HCT116 (cell line): ENCODE results near the gene ARMC6. TPM values are rescaled to one million over a fixed set of nuclear protein-coding genes. Genes with fewer than 3 reads are reported as not detected.

Experiments
- ATAC-seq: fragments of 200-7000 bp; cut with Tn5 transposase; 2 replicates; pipeline ENCODE4 v1.9.1; 2020; ENCODE audit warnings: mild to moderate bottlenecking, moderate library complexity
- BruUV-seq: library from RNA; stranded (reverse); fragments of 400-500 nt; replicated peaks from 2 replicates; lab custom pipeline; 2021; lab: Mats Ljungman, UMichigan
- CTCF ChIA-PET: fragments of 300-600 bp; sonication (Branson Sonifier 250); formaldehyde crosslinking; loops from one replicate; lab custom pipeline; 2021; ENCODE audit warnings: antibody characterized with exemption; lab: Charles Lee
- POLR2A ChIA-PET: fragments of 300-600, 350-600 bp; sonication (Branson Sonifier 250); formaldehyde crosslinking; loops from one replicate; lab custom pipeline; 2021; ENCODE audit warnings: antibody characterized with exemption; lab: Charles Lee
- RAD21 ChIA-PET, 2 experiments: fragments of 300-600 bp; sonication (Branson Sonifier 250); formaldehyde crosslinking; loops; one replicate each; lab custom pipeline; 2023; ENCODE audit warnings: low total read pairs in 2 of 2; ENCODE audit not compliant: uncharacterized antibody in 2 of 2, unreplicated experiment in 2 of 2, low non-redundant PET in 1 of 2; lab: Charles Lee
- DNase-seq: peaks from one replicate; pipeline ENCODE4 v3.0.0-alpha.2; 2010; ENCODE audit warnings: low read depth, low spot score
- H2AFZ ChIP-seq: fragments of 200-600 bp; shearing (Covaris generic), sonication (generic); 2 replicates; pipeline ENCODE4 v1.6.1; 2017; ENCODE audit warnings: low read depth, mixed run types, mixed read lengths, antibody characterized with exemption, low read length; ENCODE audit not compliant: poor library complexity, severe bottlenecking
- H3K27ac ChIP-seq: 2 replicates; pipeline ENCODE4 v1.5.1; 2012; ENCODE audit warnings: low read depth, low read length
- H3K27me3 ChIP-seq: fragments of 200-600 bp; sonication (generic); 2 replicates; pipeline ENCODE4 v1.6.1; 2016; ENCODE audit warnings: mixed run types, low read length, mixed read lengths; ENCODE audit not compliant: insufficient read depth
- H3K36me3 ChIP-seq, 2 experiments: fragments of 200-500 bp in 1 of 2; fragments of 200-600 bp in 1 of 2; sonication (Bioruptor generic) in 1 of 2; sonication (generic) in 1 of 2; 2 replicates each; pipeline versions ENCODE4 v1.5.1 to v1.6.1; 2014 to 2016; ENCODE audit warnings: low read length in 2 of 2, inconsistent platforms in 1 of 2, mixed read lengths in 1 of 2, mixed run types in 1 of 2; ENCODE audit not compliant: insufficient read depth in 2 of 2, control insufficient read depth in 1 of 2
- H3K4me1 ChIP-seq, 2 experiments: fragments of 200-600 bp in 1 of 2; sonication (generic) in 1 of 2; 2 replicates each; pipeline versions ENCODE4 v1.5.1 to v1.6.1; 2012 to 2017; ENCODE audit warnings: low read length in 2 of 2, inconsistent platforms in 1 of 2, mild to moderate bottlenecking in 1 of 2, mixed read lengths in 1 of 2, mixed run types in 1 of 2, moderate library complexity in 1 of 2; ENCODE audit not compliant: insufficient read depth in 2 of 2, control insufficient read depth in 1 of 2
- H3K4me2 ChIP-seq: fragments of 200-600 bp; sonication (generic); 2 replicates; pipeline ENCODE4 v1.6.1; 2017; ENCODE audit warnings: mixed run types, low read length, mixed read lengths
- H3K4me3 ChIP-seq, 2 experiments: fragments of 200-600 bp in 1 of 2; sonication (generic) in 1 of 2; replicated peaks in 1 of 2; 2 replicates each; pipeline ENCODE4 v1.5.1; 2011 to 2016; ENCODE audit warnings: low read length in 2 of 2, control low read depth in 1 of 2, low read depth in 1 of 2, mild to moderate bottlenecking in 1 of 2, mixed read lengths in 1 of 2, mixed run types in 1 of 2
- H3K79me2 ChIP-seq: fragments of 200-600 bp; sonication (generic); 2 replicates; pipeline ENCODE4 v1.6.1; 2017; ENCODE audit warnings: mild to moderate bottlenecking, mixed run types, low read length, moderate library complexity, mixed read lengths; ENCODE audit not compliant: insufficient read depth
- H3K9ac ChIP-seq: fragments of 200-600 bp; sonication (generic); 2 replicates; pipeline ENCODE4 v1.6.1; 2016; ENCODE audit warnings: low read length, mixed read lengths
- H3K9me2 ChIP-seq: fragments of 200-600 bp; sonication (generic), shearing (Covaris generic); 2 replicates; pipeline ENCODE4 v1.6.1; 2017; ENCODE audit warnings: mixed run types, mild to moderate bottlenecking, moderate library complexity; ENCODE audit not compliant: insufficient read depth
- H3K9me3 ChIP-seq, 2 experiments: fragments of 200-500 bp in 1 of 2; fragments of 200-600 bp in 1 of 2; sonication (Bioruptor generic) in 1 of 2; sonication (generic) in 1 of 2; 2 replicates each; pipeline ENCODE4 v1.6.1; 2014 to 2017; ENCODE audit warnings: low read length in 2 of 2, mixed read lengths in 2 of 2, inconsistent platforms in 1 of 2, low read depth in 1 of 2, mild to moderate bottlenecking in 1 of 2, mixed run types in 1 of 2, moderate library complexity in 1 of 2; ENCODE audit not compliant: control insufficient read depth in 1 of 2, insufficient read depth in 1 of 2
- H4K20me1 ChIP-seq: fragments of 200-600 bp; sonication (generic), shearing (Covaris generic); 2 replicates; pipeline ENCODE4 v1.6.1; 2017; ENCODE audit warnings: mixed run types, mild to moderate bottlenecking, moderate library complexity; ENCODE audit not compliant: insufficient read depth
- CTCF ChIP-seq, 3 experiments: fragments of 200-600 bp in 1 of 3; sonication (generic) in 1 of 3; IDR thresholded peaks in 2 of 3; conservative IDR thresholded peaks in 1 of 3; 2 replicates each; pipeline ENCODE4 v1.5.1; 2012 to 2017; ENCODE audit warnings: low read depth in 2 of 3, low read length in 2 of 3, antibody characterized with exemption in 1 of 3, borderline replicate concordance in 1 of 3, control low read depth in 1 of 3, mild to moderate bottlenecking in 1 of 3, mixed read lengths in 1 of 3, mixed run types in 1 of 3, moderate library complexity in 1 of 3; ENCODE audit not compliant: insufficient read depth in 1 of 3
- EGR1 ChIP-seq: IDR thresholded peaks from 2 replicates; pipeline ENCODE4 v1.6.1; 2012; ENCODE audit warnings: low read depth
- ELF1 ChIP-seq: IDR thresholded peaks from 2 replicates; pipeline ENCODE4 v1.6.1; 2012; ENCODE audit warnings: low read depth, borderline replicate concordance
- EZH2 ChIP-seq: fragments of 200-600 bp; sonication (generic); IDR thresholded peaks from 2 replicates; pipeline ENCODE4 v1.6.1; 2017; ENCODE audit warnings: antibody characterized with exemption, mixed run types
- JUND ChIP-seq: IDR thresholded peaks from 2 replicates; pipeline ENCODE4 v1.6.1; 2012
- POLR2A ChIP-seq: IDR thresholded peaks from 2 replicates; pipeline ENCODE4 v1.7.0; 2011; ENCODE audit warnings: borderline replicate concordance; ENCODE audit not compliant: insufficient read depth, insufficient read length; ENCODE audit errors: extremely low read depth
- SP1 ChIP-seq: IDR thresholded peaks from 2 replicates; pipeline ENCODE4 v1.6.1; 2012; ENCODE audit warnings: low read depth
- TCF7L2 ChIP-seq: IDR thresholded peaks from 2 replicates; pipeline ENCODE4 v1.7.0; 2011; ENCODE audit warnings: borderline replicate concordance, inconsistent platforms; ENCODE audit not compliant: insufficient read depth, insufficient read length; ENCODE audit errors: extremely low read depth
- YY1 ChIP-seq: IDR thresholded peaks from 2 replicates; pipeline ENCODE4 v1.6.1; 2011; ENCODE audit warnings: low read length, low read depth, moderate library complexity, mild to moderate bottlenecking; ENCODE audit not compliant: insufficient replicate concordance; ENCODE audit errors: extremely low read depth
- ZBTB33 ChIP-seq: IDR thresholded peaks from 2 replicates; pipeline ENCODE4 v1.6.1; 2011; ENCODE audit warnings: mild to moderate bottlenecking, low read length, moderate library complexity; ENCODE audit not compliant: insufficient replicate concordance; ENCODE audit errors: extremely low read depth
- ZFX ChIP-seq: fragments of 450-650 bp; IDR thresholded peaks from 2 replicates; pipeline ENCODE4 v1.6.1; 2017
- intact Hi-C: fragments of 100-400 bp; cut with micrococcal nuclease; formaldehyde crosslinking; loops from 2 replicates; pipeline ENCODE4 v1.10.0; 2022
- total RNA-seq: library from RNA; stranded (reverse); gene quantifications from one replicate; pipeline ENCODE4 v1.2.1, GENCODE V29; 2021; ENCODE audit not compliant: unreplicated experiment
- TF ChIP-seq, protein P1 (sequence below): IDR thresholded peaks from 2 replicates; pipeline ENCODE4 v1.6.1; 2012; ENCODE audit warnings: low read depth
- TF ChIP-seq, protein P2 (sequence below): IDR thresholded peaks from 2 replicates; pipeline ENCODE4 v1.6.1; 2012
- TF ChIP-seq, protein P3 (sequence below): IDR thresholded peaks from 2 replicates; pipeline ENCODE4 v1.6.1; 2012

The ARMC6 gene
- total RNA-seq, 1 experiment from 2014 or later = 34.7 TPM

DNA sequence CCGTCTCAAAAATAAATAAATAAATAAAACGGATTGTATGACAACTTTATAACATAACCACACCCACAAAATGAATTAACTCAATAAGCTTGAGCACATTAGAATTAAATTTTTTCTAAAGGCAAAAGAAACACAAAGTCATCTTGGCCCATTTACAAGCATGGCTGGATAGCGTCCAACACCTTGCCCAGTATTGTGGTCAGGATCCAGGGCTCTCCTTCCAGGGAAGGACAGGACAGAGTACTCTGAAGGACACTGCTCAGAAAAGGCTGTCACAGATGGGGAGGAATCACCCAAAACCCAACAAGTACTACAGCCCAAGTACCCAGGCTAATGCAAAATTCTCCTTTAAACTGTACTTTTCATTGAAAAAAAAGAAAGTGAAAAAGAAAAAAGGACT, 27.2 kb upstream of the ARMC6 start:
- no TSS peak for BruUV-seq
- ChIA-PET CTCF (no interaction called here), RAD21 (no interaction called here), POLR2A (interaction anchor here (0.6 kb wide), 1 partner anchor 42 kb away, joined by 3 read pairs; no protein-coding TSS in a partner anchor)
- H3K4me3 ChIP-seq = no peak overlapping the region
- H2AFZ ChIP-seq = no peak overlapping the region
- H3K27me3 ChIP-seq = no peaks in the 10 kb centered on the region
- H3K4me2 ChIP-seq = no peak overlapping the region
- no peak for TF ChIP-seq JUND
- TF ChIP-seq, protein P1, sequence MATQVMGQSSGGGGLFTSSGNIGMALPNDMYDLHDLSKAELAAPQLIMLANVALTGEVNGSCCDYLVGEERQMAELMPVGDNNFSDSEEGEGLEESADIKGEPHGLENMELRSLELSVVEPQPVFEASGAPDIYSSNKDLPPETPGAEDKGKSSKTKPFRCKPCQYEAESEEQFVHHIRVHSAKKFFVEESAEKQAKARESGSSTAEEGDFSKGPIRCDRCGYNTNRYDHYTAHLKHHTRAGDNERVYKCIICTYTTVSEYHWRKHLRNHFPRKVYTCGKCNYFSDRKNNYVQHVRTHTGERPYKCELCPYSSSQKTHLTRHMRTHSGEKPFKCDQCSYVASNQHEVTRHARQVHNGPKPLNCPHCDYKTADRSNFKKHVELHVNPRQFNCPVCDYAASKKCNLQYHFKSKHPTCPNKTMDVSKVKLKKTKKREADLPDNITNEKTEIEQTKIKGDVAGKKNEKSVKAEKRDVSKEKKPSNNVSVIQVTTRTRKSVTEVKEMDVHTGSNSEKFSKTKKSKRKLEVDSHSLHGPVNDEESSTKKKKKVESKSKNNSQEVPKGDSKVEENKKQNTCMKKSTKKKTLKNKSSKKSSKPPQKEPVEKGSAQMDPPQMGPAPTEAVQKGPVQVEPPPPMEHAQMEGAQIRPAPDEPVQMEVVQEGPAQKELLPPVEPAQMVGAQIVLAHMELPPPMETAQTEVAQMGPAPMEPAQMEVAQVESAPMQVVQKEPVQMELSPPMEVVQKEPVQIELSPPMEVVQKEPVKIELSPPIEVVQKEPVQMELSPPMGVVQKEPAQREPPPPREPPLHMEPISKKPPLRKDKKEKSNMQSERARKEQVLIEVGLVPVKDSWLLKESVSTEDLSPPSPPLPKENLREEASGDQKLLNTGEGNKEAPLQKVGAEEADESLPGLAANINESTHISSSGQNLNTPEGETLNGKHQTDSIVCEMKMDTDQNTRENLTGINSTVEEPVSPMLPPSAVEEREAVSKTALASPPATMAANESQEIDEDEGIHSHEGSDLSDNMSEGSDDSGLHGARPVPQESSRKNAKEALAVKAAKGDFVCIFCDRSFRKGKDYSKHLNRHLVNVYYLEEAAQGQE = no peak
- no peak for TF ChIP-seq SP1
- no peak for TF ChIP-seq ELF1
- no peak for TF ChIP-seq CTCF (IDR thresholded peaks at IDR 0.05 in 2 of 3, conservative IDR thresholded peaks at IDR 0.05 in 1 of 3; ENCODE audit: borderline replicate concordance in 1 of 3, insufficient read depth in 1 of 3, low read depth in 2 of 3, low read length in 2 of 3)
- no peak for TF ChIP-seq ZFX
- TF ChIP-seq POLR2A = no peak
- no peak for TF ChIP-seq EGR1
- TF ChIP-seq, protein P2, sequence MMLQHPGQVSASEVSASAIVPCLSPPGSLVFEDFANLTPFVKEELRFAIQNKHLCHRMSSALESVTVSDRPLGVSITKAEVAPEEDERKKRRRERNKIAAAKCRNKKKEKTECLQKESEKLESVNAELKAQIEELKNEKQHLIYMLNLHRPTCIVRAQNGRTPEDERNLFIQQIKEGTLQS = no peak
- TF ChIP-seq ZBTB33 = no peak
- TF ChIP-seq, protein P3, sequence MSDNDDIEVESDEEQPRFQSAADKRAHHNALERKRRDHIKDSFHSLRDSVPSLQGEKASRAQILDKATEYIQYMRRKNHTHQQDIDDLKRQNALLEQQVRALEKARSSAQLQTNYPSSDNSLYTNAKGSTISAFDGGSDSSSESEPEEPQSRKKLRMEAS = no peak
- TF ChIP-seq YY1 = no peak
- no peak for TF ChIP-seq EZH2
- TF ChIP-seq TCF7L2 = no peak
- H3K4me1 ChIP-seq = no peaks in the 10 kb centered on the region
- intact Hi-C loops = no loop called here
- peaks cover 19% of the 10 kb centered on the region; the same call in 1 of the 2 replicates for H3K79me2 ChIP-seq
- no peak for ATAC-seq
- H4K20me1 ChIP-seq = no peaks in the 10 kb centered on the region
- no peak for DNase-seq
- H3K9me3 ChIP-seq = no peaks in the 10 kb centered on the region
- no peak overlapping the region for H3K27ac ChIP-seq
- H3K9me2 ChIP-seq = no peaks in the 10 kb centered on the region
- peaks cover 62 to 63% of the 10 kb centered on the region in 2 experiments for H3K36me3 ChIP-seq
- no peak overlapping the region for H3K9ac ChIP-seq
